ENCODE data around the gene RERG.
"Not testable (repeated sequence)": the region's sequence is repeated elsewhere in the genome, so short reads cannot be mapped to it uniquely, and the experiment has no call there.

The RERG gene

GRCh38 chr12:15131431-15131830 is 89.8 kb downstream of the RERG start:
- peak; percentile 72 for DNase-seq

- peak; percentile 54 for DNase-seq
These were observed 90.7 kb downstream of the RERG start for GRCh38 chr12:15130541-15130940.

GRCh38 chr12:15123401-15123800 is 97.8 kb downstream of the RERG start:
- no peak for DNase-seq

- no peak for DNase-seq
These were observed 98.9 kb downstream of the RERG start for GRCh38 chr12:15122344-15122743.

- DNase-seq: no peak
These were observed 102.3 kb downstream of the RERG start for GRCh38 chr12:15118955-15119354.

GRCh38 chr12:15116983-15117382 is 104.2 kb downstream of the RERG start:
- no peak for DNase-seq

- no peak for DNase-seq
These were observed 105.1 kb downstream of the RERG start for GRCh38 chr12:15116086-15116485.

GRCh38 chr12:15115434-15115833 is 105.8 kb downstream of the RERG start:
- no peak for DNase-seq

GRCh38 chr12:15114501-15114900 is 106.7 kb downstream of the RERG start:
- DNase-seq: no peak

GRCh38 chr12:15092826-15093225 is 128.4 kb downstream of the RERG start:
- no peak for DNase-seq

GRCh38 chr12:15090441-15090840 is 130.8 kb downstream of the RERG start:
- DNase-seq: no peak

GRCh38 chr12:15088105-15088504 is 133.1 kb downstream of the RERG start:
- no peak for DNase-seq

GRCh38 chr12:15077751-15078150 is 143.5 kb downstream of the RERG start:
- DNase-seq: not testable (repeated sequence)

GRCh38 chr12:15074351-15074750 is 146.9 kb downstream of the RERG start:
- DNase-seq: no peak

- no peak for DNase-seq
These were observed 162.1 kb downstream of the RERG start for GRCh38 chr12:15059123-15059522.
